ENCODE data around the gene SLK.

Gene SLK

DNA sequence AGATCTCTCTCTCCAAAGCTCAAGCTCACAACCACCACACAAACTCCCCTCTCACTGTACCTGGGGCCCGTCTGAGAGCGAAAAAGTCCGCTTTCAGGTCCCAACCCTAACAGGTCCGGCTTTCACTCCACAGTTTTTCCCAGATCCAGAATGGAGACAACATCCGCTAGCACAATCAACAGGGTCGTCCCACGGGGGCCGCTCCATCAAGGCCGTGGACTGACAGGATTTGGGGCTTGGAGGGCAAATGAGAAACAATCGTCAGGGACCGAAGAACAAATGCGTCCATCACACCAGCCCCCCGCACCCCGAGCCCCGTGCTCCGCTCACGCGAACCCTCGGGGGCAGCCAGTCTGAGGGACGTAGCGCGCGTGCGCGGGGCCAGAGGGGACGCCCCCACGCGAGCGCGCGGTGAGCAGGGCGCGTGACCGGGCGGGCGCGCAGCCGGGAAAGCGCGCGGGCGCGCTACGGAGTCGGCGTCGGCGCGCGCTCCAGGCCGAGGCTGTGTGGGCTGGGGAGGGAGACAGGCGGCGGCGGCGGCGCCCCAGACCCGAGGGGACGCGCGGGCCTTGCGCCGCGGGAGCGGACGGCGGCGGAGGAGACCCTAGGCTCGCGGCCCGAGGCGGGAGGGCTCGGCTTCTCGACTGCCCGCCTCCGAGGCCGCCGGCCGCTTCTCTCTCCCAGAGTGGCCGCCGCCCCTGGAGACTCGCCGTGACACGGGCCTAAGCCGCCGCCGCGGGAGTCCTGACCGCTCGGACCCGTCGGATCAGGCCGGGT, at the start of gene SLK:
Gene SLK, plus strand, starts transcription at position 470 of the 777 bp plus-strand sequence. CDS start 606 bp downstream, outside the sequence.
- peak; percentile 84 for DNase-seq (ENCODE audit: low read depth)

DNA sequence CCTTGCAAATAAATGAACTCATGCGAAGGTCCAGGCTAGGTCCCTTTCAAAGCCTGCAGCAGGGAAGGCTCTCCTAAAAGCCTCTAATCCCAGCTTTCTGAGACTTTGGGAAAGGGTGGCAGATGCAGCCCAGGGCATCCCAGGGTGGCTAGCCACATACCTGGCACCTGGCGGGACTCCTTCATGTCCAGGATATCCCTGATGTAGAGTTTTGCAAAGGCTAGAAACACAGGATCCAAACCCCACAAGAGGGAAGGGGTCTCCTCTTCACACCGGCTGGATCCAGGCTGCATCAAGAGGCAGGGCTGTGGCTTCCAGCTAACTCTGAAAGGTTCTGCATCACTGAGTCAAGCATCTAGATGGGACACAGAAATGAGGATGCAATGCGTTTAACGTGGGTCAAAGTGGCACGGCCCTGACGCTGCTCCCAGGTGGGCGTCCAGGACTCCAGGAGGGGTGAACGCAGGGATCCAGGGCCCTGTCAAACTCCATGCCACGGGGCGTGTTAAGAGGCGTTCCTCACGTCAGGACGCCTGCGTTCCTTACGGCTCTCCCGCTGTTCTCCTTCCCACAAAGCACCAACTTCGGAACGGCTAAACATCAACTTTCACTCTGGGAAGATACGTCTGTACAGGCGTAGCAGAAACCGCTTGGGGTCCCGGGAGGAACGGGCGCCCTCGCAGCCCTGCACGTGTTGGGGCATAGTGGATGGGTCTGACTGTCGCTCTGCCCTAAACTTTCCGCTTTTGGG, 49.5 kb upstream of the SLK start:
- no peak for DNase-seq (ENCODE audit: low read depth)

DNA sequence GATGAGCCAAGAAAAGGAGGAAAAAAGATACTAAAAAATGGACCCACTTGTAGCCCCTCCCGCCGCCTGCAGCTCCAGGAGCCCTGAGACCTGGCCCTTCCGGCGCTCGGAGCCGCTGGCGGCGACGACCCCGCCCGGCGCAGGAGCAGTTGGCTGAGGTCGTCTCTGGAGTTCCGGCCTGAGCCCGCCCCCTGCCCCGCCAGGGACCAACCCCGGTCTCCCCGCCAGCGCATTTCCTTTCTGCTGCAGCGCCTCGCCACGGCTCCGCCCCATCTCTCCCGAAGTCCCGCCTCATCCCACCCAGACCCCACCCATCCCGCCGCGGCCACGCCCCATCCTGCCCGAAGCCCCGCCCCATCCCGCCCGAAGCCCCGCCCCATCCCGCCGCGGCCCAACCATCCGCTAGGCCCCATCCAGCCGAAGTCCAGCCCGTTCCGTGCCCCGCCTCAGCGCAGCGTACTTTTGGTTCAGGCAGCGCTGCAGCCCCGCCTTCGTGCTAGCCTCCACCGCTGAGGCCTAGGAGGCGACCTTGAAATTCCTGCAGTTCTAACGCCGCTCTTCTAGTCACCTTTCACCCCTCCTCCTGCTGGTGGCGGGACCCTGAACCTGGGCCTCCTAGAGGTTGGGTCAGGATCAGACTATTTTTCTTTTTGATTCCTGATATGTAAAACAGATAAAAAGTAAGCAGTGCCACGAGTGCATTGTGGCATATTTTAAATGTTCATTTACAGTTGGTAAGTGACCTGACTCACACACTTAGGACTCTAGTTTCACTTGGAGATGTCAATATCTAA, 48.7 kb upstream of the SLK start, which contains the start of gene STN1:
Gene STN1, minus strand, starts transcription at position 132 of the 794 bp plus-strand sequence. CDS start 590 bp downstream, outside the sequence.
- DNase-seq (ENCODE audit: low read depth): peak; percentile 97

DNA sequence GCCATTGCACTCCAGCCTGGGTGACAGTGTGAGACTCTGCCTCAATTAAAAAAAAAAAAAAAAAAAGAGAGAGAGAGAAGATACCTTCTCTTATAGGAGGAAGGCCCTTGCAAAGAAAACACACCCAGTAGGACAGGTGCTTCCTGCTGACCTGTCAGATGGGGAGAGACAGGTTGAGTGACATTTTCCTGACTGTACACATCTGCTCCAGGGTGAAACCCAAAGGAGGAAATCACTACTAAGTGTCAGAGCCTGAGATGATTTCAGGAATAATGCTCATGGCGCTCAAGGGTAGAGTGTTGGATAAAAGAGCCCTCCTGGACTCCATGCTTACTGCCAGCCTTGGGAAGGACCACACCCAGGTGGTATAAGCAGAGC, 47.3 kb upstream of the SLK start:
- no peak for DNase-seq (ENCODE audit: low read depth)

DNA sequence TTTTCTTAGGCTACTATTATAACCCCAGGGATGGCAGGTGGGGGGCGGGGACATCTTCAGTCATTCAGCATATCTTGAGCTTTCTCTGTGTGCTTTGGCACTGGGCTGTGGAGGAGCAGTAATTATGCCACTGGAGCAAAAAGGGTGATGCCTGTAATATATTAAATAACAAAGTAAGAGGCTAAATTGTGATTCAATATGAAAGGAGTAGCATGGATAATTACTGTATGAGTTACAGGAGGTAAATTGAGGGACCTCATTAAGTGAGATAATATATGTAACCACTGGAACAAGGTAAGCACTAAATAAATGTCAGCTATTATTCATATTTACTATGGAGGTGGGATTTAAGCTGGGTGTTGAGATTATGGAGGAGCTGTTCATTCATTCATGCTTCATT, 45.7 kb upstream of the SLK start:
- DNase-seq (ENCODE audit: low read depth): no peak

DNA sequence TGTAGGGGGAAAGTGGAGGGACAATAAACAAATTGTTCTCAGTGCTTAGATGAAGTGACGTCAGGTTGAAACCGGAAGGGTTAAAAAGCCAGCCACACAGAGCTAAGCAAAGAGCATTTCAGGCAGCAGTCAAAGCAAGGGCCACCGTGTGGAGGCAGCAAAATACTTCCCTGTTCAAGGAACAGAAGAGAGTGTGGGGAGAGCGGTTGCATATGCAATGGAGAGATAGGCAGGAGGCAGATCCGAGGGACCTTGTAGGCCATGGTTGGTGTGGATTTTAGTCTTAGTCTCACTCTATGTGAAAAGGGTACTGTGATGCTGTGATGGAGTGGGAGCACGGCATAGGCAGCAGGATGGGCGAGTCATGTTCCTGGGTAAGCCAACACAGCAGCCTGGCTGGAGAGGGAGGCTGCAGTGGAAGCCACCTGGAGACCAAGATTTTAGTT, 45.2 kb upstream of the SLK start:
- DNase-seq (ENCODE audit: low read depth): no peak

DNA sequence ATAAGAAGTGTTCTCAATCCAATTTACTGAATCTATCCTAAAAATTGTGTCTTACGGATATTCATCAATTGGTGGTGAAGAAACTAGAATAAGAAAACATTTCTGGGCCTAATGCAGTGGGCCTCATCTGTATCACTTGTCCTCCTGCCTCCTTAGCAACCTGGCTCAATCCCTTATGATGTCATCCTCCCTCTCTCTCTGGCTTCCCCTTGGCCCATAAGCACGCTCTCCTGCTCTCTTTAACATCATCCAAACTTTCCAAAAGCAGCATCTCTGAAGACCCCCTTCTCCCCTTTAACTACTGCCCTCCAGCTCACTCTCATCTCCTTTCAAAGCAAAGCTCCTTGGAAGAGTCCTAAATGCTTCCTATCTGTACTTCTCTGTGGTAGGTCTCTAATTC, 44.3 kb upstream of the SLK start:
- no peak for DNase-seq (ENCODE audit: low read depth)

DNA sequence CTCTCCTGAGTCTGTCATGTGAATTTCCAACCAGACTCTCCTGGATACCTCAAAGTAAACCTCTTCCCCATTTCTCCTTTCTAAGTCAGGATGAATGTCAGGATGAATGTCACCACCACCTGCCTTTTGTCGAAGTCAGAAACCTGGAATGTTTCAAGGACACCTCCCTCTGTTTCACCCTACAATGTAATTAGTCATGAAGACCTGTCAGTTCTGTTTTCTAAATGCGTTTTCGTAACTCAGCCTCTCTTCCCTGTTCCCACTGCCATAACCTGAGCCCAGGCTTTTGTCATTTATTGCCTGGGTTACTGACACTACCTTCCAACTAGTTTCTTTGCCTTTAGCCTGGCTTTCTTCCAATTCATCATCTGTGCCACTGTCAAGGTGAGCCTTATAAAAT, 43.4 kb upstream of the SLK start:
- no peak for DNase-seq (ENCODE audit: low read depth)

DNA sequence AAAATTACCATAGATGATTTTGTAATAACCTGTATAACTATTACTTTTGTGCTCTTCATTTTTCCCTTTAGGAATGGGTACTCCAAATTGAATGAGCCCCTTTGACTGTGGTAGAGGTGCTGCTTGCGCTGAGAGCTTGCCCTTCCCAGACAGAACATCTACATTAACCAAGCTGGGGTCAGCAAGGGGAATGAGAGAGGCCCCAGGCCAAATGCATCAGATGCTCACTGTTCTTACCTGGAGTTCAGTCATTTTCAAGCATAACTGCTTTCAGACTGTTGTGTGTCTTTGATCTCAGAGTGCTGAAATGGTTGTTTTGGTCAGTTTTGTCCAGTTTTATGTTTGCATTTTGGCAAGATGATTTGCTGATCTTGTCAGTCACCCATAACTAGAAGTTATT, 41.3 kb upstream of the SLK start:
- no peak for DNase-seq (ENCODE audit: low read depth)

DNA sequence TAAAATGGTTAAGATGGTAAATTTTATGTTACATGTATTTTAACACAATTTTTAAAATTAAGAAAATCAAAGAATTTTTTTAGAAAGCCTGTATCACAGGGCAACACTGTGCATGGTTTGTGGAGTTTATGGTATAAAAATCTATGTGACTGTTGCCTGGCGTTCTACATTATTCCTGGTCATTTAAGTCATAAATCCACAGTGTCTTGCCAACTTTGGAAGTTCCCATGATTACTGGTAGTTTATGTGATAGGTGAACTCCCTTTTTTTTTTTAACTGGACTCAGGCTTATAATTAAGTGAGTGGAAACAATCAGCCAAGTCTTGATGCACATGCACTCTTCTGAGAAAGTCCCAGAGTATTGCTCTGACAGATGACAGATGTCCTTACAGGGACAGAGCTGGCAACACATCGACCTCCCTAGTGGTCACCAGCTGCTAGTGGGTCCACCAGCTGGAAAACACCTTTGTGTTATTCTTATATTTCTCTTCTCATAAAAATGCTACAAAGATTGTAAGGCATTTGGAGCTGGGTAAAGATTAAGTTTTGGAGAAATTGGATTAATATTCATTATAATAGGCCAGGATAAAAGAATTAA, 40.1 kb upstream of the SLK start:
- DNase-seq (ENCODE audit: low read depth): no peak

DNA sequence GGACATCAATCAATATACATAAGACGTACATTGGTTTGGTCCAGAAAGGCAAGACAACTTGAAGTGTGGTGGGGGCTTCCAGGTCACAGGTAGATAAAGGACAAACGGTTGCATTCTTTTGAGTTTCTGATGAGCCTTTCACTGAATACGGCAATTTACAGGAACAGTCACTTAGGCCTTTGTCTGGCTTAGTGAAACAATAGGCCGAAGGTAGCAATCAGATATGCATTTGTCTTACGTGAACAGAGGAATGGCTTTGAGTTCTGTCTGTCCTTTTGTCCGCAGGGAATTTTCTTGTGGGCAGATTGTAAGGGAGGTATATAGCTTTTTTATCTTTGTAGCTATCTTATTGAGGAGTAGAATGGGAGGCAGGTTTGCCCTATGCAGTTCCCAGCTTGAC, 38.2 kb upstream of the SLK start:
- no peak for DNase-seq (ENCODE audit: low read depth)

DNA sequence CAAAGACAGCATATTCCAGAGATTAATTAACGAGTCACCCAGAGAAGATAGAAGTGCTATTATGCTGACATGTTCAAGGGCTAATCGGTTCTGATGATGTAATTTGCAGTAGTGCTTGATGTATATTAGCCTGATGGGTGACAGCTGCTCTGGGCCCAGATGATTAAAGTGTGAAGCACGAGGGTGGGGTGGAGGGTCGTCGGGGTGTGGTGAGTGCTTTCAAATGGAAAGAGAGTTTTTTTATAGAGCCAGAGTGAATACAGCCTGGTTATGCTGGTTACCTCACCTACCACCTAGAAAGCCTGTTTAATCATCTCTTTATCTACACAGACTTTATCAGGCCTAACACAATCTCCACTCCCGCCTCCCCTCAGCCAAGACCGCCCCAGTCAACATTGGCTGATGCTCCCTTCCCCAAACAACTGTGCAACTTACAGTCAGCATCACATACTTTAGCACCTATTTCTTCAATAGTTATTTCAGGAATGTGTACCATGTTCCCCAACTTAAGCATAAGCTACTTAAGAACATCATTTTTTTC, 37.5 kb upstream of the SLK start:
- no peak for DNase-seq (ENCODE audit: low read depth)

DNA sequence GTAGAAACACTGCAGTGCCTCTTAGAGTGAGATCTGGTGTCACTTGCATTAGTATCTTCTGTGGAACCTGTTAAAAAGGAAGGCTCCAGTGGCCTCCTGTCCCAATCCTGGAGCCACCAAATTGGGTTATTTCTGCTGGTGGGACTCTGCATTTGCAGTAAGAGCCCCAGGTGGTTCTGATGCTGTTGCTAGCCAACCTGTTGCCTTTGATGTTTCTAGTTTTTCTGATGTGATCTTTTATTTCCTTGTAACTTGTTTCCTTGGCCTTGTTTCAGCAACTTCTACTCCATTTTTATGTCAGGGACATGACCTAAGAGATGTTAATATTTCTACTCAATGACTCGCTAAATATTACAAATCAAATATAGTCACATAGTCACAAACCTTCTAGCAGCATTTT, 36.5 kb upstream of the SLK start:
- no peak for DNase-seq (ENCODE audit: low read depth)

DNA sequence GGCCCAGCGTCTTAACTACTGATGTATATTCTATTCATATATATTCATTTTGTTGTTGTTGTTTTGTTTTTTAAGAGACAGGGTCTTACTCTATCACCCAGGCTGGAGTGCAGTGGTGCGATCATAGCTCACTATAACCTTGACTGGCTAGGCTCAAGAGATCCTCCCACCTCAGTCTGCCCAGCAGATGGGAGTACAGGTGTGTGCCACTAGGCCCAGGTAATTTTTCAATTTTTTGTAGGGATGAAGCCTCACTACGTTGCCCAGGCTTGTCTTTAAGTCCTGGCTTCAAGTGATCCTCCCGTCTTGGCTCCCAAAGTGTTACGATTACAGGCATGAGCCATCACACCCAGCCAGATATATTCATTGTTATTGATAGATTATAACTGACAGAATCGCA, 36.1 kb upstream of the SLK start:
- DNase-seq (ENCODE audit: low read depth): no peak

DNA sequence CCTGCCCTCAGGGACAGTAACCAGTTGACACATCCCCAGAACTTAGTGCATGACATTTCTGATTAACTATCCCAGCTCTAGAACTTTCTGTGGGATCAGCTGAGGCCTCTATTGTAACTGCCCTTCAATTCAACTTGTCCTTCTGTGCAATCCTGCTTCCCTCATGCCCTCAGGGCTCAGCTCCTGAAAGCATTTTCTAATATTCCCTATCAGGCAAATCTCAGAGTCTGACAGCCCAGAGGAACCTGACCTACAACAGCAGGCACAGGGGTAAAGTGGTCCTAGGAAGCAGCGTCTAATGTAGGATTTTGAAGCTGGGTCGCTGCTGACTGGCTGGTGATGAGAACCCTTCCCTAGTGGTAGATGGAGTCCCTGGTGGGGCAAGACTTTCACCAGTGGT, 35.3 kb upstream of the SLK start:
- no peak for DNase-seq (ENCODE audit: low read depth)

DNA sequence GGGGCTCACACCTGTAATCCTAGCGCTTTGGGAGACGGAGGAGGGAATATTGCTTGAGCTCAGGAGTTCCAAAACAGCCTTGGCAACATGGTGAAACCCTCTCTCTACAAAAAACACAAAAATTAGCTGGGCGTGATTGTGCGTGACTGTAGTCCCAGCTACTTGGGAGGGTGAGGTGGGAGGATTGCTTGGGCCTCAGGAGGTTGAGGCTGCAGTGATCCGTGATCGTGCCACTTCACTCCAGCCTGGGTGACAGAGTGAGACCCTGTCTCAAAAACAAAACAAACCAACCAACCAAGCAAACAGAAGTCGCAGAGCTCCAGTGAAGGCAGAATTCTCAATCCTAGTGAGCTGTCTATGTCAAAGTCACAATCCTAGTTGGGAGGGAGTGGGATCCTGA, 34.7 kb upstream of the SLK start:
- no peak for DNase-seq (ENCODE audit: low read depth)

DNA sequence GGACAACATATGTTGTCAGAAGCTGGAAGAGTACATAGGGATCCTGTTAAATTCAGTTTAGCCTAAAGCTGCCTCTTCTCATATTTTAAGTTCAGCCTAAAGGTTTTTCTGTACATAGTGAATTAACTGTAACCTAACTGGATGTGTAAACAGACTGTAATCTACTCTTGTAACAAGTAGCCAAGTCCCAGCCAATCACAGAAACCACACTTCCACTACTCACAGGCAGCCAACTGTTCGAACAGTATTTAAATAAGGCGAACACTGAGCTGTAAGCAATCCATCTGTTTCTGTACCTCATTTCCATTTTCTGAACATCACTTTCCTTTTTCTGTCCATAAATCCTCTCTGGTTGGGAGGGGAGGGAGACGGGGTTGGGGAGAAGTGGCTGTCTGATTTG, 34.0 kb upstream of the SLK start:
- DNase-seq (ENCODE audit: low read depth): no peak

DNA sequence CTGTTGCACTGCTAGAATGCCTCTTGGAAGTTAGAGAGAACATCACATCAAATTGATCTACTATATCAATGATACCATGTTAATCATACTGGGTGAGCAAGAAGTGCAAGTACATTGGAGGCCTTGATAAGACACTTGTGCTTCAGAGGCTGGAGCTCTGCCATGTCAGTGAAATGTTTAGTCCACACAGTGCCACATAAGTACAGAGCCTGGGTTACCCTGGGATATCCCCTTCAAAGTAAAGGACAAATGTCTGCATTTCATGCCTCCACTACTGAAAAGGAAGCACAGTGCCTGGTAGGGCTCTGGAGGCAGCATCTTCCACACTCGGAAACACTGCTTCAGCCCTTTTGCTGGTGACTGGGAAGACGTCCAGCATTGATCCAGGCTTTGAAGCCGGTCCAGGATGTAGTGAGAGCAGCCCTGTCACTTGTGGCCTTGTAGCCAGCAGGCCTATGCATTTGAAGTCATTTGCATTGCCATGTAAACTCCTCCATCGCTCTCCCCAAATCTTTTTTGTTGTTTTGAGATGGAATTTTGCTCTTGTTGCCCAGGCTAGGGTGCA, 33.3 kb upstream of the SLK start:
- no peak for DNase-seq (ENCODE audit: low read depth)

DNA sequence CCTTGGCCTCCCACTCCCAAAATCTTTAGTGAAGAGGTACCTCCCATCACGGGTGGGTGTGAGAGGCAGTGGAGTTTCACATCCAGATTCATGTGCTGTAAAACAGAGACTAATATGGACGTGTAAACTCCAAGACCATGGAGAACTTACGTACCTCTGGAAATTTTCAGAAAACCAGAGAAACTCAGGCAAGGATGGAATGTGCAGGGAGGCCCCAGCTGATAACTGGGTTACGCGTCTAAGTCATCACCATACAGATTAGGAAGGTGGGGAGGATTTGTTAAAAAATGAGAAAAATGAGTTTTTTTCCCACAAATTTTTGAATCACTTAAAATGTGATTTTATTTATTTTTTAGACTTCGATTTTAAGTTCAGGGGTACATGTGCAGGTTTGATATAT, 32.6 kb upstream of the SLK start:
- DNase-seq (ENCODE audit: low read depth): no peak

DNA sequence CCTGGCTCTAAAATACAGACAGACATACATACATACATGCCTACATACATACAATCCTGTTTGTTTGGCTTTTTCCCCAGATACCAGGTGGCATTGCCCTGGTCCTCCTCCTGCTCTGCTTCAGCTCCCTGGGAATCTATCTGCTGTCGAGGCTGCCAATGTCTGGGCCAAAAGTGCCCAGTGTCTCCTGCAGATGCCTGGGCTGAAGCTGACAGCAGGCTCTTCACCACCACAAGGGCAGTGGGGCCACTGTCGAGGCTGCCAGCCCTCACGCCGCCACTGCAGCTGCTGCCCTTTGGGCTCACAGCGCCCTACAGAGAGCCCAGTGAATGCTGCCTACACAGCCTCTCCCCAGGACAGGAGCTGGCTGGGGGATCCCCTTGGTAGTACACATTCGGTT, 30.9 kb upstream of the SLK start:
- DNase-seq (ENCODE audit: low read depth): no peak

DNA sequence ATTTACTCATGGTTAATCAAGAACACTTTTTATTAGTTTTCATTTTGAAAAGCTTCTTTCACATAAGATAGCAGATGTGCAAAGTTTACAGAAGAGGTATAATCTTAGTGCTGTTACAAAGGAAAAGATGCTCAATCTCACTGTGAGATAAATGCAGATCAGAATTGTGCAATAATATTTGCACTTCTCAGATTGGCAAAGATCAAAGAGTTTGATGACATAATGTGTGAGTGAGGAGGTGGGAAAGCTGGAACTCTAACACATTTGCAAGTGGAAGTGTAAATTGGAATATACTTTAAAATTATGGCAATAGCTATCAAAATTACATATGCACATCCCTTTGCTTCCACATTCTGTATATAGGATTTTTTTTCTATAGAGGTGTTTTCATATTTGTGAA, 27.4 kb upstream of the SLK start:
- DNase-seq (ENCODE audit: low read depth): no peak

DNA sequence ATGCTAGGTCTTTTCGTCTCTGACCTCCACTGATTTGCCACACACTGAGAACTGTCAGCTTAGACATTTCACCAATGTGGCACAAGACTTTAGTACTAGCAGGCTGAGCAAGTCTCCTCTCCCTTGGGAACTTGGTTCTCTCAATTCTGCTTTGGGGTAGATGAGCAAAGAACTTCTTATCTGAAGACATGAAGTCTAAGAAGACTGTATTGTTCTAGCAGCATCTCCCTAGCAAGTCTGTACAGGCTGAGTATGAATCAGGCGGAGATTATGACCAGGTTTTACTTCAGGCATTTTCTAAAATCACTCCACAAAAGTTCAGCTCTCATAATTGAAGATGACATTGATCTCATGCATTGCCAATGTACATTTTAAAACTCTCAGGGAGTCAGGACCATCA, 25.1 kb upstream of the SLK start:
- DNase-seq (ENCODE audit: low read depth): no peak
